HL-60 (cell line): ENCODE results near the gene LRP1B.

Experiments used
- DNase-seq, 2 experiments: peaks; one replicate each; pipeline ENCODE4 v3.0.0-alpha.2; 2010 to 2020; ENCODE audit warnings: low read depth in 1 of 2, low spot score in 1 of 2
- H3K27ac ChIP-seq: fragments of 250-450 bp; sonication (Bioruptor Pico); replicated peaks from 2 replicates; pipeline ENCODE4 v1.5.1; 2020; ENCODE audit warnings: mild to moderate bottlenecking, moderate library complexity
- H3K27me3 ChIP-seq: fragments of 250-450 bp; sonication (Bioruptor Pico); 2 replicates; pipeline ENCODE4 v1.5.1; 2021; ENCODE audit warnings: mild to moderate bottlenecking, moderate library complexity; ENCODE audit not compliant: insufficient read depth, poor library complexity, severe bottlenecking
- H3K4me3 ChIP-seq: replicated peaks from 2 replicates; pipeline ENCODE4 v1.5.1; 2011; ENCODE audit warnings: mild to moderate bottlenecking, control low read depth, low read length; ENCODE audit not compliant: insufficient read depth
- CTCF ChIP-seq: IDR thresholded peaks from one replicate; pipeline ENCODE4 v1.5.1; 2011; ENCODE audit warnings: low read length, control low read depth, inconsistent platforms; ENCODE audit not compliant: insufficient read depth
- GABPA ChIP-seq: IDR thresholded peaks from 2 replicates; pipeline ENCODE4 v1.6.1; 2012; ENCODE audit warnings: low read depth
- POLR2AphosphoS5 ChIP-seq: IDR thresholded peaks from 2 replicates; pipeline ENCODE4 v1.6.1; 2012; ENCODE audit warnings: low read depth
- REST ChIP-seq: IDR thresholded peaks from 2 replicates; pipeline ENCODE4 v1.6.1; 2012; ENCODE audit warnings: low read depth; ENCODE audit not compliant: insufficient replicate concordance
- SPI1 ChIP-seq: IDR thresholded peaks from 2 replicates; pipeline ENCODE4 v1.6.1; 2012; ENCODE audit warnings: low read depth, mild to moderate bottlenecking, borderline replicate concordance

LRP1B gene

GRCh38 chr2:140597836-140598235, 1533.0 kb downstream of the LRP1B start:
- DNase-seq, result no peak
- no peak overlapping the region for H3K4me3 ChIP-seq
- no peaks in the 10 kb centered on the region for H3K27me3 ChIP-seq
- no peak overlapping the region for H3K27ac ChIP-seq
- TF ChIP-seq GABPA (no peak), SPI1 (no peak), POLR2AphosphoS5 (no peak), REST (no peak), CTCF (no peak)

- Histone ChIP-seq H3K4me3 (no peak overlapping the region), H3K27me3 (no peaks in the 10 kb centered on the region), H3K27ac (no peak overlapping the region)
- TF ChIP-seq SPI1 (no peak), CTCF (no peak), GABPA (no peak), POLR2AphosphoS5 (no peak), REST (no peak)
- no peak for DNase-seq
Observed at GRCh38 chr2:140597205-140597604, 1533.6 kb downstream of the LRP1B start.

GRCh38 chr2:140596447-140596846, 1534.4 kb downstream of the LRP1B start:
- TF ChIP-seq CTCF (no peak), GABPA (no peak), REST (no peak), POLR2AphosphoS5 (no peak), SPI1 (no peak)
- Histone ChIP-seq H3K27me3 (no peaks in the 10 kb centered on the region), H3K27ac (no peak overlapping the region), H3K4me3 (no peak overlapping the region)
- DNase-seq, result no peak
